OCI-LY1 (cell line): ENCODE data around the gene ERG.

ENCODE experiments used
- H2AFZ ChIP-seq: fragments of 200-600 bp; sonication (generic), shearing (Covaris generic); 2 replicates; pipeline ENCODE4 v1.6.0; 2014; ENCODE audit warnings: antibody characterized with exemption, mild to moderate bottlenecking, low read length
- H3F3A ChIP-seq: fragments of 200-600 bp; sonication (generic), shearing (Covaris generic); 2 replicates; pipeline ENCODE4 v1.6.0; 2014; ENCODE audit warnings: mild to moderate bottlenecking, antibody characterized with exemption, low read length, moderate library complexity; ENCODE audit not compliant: insufficient read depth
- H3K27ac ChIP-seq: fragments of 200-600 bp; sonication (generic); 2 replicates; pipeline ENCODE4 v1.5.1; 2014; ENCODE audit warnings: low read length, mixed run types, mild to moderate bottlenecking, low read depth; ENCODE audit not compliant: poor library complexity, severe bottlenecking
- H3K27me3 ChIP-seq: fragments of 200-600 bp; sonication (generic); 2 replicates; pipeline ENCODE4 v1.6.0; 2014; ENCODE audit warnings: antibody characterized with exemption, mild to moderate bottlenecking, low read length, moderate library complexity; ENCODE audit not compliant: insufficient read depth
- H3K36me3 ChIP-seq: fragments of 200-600 bp; sonication (generic); 2 replicates; pipeline ENCODE4 v1.6.1; 2014; ENCODE audit warnings: mild to moderate bottlenecking, antibody characterized with exemption, low read length, moderate library complexity, mixed read lengths; ENCODE audit not compliant: insufficient read depth
- H3K4me1 ChIP-seq: fragments of 200-600 bp; sonication (generic); 2 replicates; pipeline ENCODE4 v1.5.1; 2014; ENCODE audit warnings: mild to moderate bottlenecking, low read length, moderate library complexity; ENCODE audit not compliant: insufficient read depth, severe bottlenecking
- H3K4me2 ChIP-seq: fragments of 200-600 bp; sonication (generic), shearing (Covaris generic); 2 replicates; pipeline ENCODE4 v1.6.1; 2014; ENCODE audit warnings: low read length
- H3K4me3 ChIP-seq: fragments of 200-600 bp; sonication (generic); 2 replicates; pipeline ENCODE4 v1.5.1; 2014; ENCODE audit warnings: low read length, low read depth, mild to moderate bottlenecking, mixed read lengths; ENCODE audit not compliant: poor library complexity, severe bottlenecking
- H3K79me2 ChIP-seq: fragments of 200-600 bp; shearing (Covaris generic); 2 replicates; pipeline ENCODE4 v1.6.1; 2016; ENCODE audit warnings: mixed run types, low read length, mixed read lengths; ENCODE audit not compliant: insufficient read depth
- H3K9ac ChIP-seq: fragments of 200-600 bp; sonication (generic), shearing (Covaris generic); 2 replicates; pipeline ENCODE4 v1.6.1; 2014; ENCODE audit warnings: mild to moderate bottlenecking, low read length, mixed read lengths
- H3K9me2 ChIP-seq: fragments of 200-600 bp; sonication (generic), shearing (Covaris generic); 2 replicates; pipeline ENCODE4 v1.6.1; 2014; ENCODE audit warnings: low read depth, mild to moderate bottlenecking, low read length, mixed read lengths
- H3K9me3 ChIP-seq: fragments of 200-600 bp; shearing (Covaris generic); 2 replicates; pipeline ENCODE4 v1.6.1; 2014; ENCODE audit warnings: low read length, mixed read lengths
- H4K20me1 ChIP-seq: fragments of 200-600 bp; sonication (generic), shearing (Covaris generic); 2 replicates; pipeline ENCODE4 v1.6.0; 2016; ENCODE audit warnings: mild to moderate bottlenecking, low read length; ENCODE audit not compliant: insufficient read depth
- CTCF ChIP-seq: fragments of 200-600 bp; sonication (generic), shearing (Covaris generic); IDR thresholded peaks from 2 replicates; pipeline ENCODE4 v1.5.1; 2017; ENCODE audit warnings: mild to moderate bottlenecking, antibody characterized with exemption, low read length, moderate library complexity, mixed read lengths
- EZH2 ChIP-seq: fragments of 200-600 bp; sonication (generic), shearing (Covaris generic); IDR thresholded peaks from 2 replicates; pipeline ENCODE4 v1.8.0; 2017; ENCODE audit warnings: borderline replicate concordance, mixed run types, mild to moderate bottlenecking, antibody characterized with exemption, low read length, moderate library complexity, mixed read lengths

The ERG gene

GRCh38 chr21:38334866-38335265, 163.4 kb downstream of the ERG start:
- Histone ChIP-seq H3K79me2 (no peaks in the 10 kb centered on the region), H3K27ac (no peak overlapping the region), H2AFZ (no peak overlapping the region), H3F3A (no peaks in the 10 kb centered on the region), H3K36me3 (no peaks in the 10 kb centered on the region), H3K9me2 (no peaks in the 10 kb centered on the region), H4K20me1 (no peaks in the 10 kb centered on the region), H3K27me3 (0 out of 2 replicates have a peak, but pooled peaks cover 4% of the 10 kb centered on the region), H3K9ac (no peak overlapping the region), H3K4me1 (no peaks in the 10 kb centered on the region), H3K9me3 (no peaks in the 10 kb centered on the region), H3K4me3 (no peak overlapping the region), H3K4me2 (no peak overlapping the region)
- TF ChIP-seq CTCF: no peak
- no peak for TF ChIP-seq EZH2

DNA sequence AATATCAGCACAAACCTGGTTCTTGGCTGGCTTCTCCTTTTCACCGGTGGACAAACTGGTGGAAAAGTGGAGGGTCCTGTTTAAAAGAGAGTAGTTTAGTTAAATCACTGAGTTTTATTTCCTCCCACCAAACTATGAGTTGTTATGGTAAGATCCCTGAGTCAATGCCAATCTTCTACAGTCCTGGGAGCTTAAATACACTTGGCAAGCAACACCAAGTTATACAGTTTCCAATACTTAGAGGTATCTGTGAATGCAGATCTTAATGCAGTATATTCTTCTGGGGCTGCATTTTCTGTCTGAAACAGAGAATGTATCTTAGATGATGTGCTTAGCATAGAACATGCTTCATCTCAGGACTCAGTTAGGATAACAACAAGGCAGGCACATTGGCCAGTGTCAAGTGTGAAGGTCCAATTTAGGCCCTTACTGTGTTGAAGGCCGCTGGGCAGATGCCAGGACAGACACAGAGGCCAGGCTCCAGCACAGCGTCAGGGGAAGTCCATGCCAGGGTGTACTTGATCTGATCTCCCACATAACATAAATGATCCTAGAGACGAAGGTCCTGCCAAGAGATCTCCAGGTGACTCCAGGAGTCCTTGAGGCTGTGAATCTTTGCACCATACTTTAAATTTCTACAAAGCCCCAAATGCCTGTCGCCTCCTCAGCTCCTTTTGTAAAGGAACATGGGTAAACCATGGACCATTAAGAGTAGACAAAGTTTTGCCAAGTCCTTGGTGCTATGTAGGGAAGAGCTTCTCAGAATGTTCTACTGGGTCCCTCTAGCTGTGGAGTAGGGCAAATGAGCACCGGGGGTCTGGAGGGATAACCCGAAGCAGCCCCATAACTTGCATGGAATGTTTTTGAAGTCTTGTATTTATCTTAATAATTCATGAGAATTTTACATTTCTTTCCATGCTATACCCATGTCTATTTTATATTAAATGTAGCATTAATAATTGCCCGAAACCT, 164.7 kb downstream of the ERG start:
- no peaks in the 10 kb centered on the region for H3K36me3 ChIP-seq
- no peak overlapping the region for H2AFZ ChIP-seq
- no peak overlapping the region for H3K27ac ChIP-seq
- H3K4me2 ChIP-seq: no peak overlapping the region
- no peak overlapping the region for H3K9ac ChIP-seq
- no peaks in the 10 kb centered on the region for H3K9me3 ChIP-seq
- TF ChIP-seq CTCF (0 out of 2 replicates have a peak, but pooled peaks have one; percentile 11), EZH2 (no peak)
- H3K27me3 ChIP-seq: 0 out of 2 replicates have a peak, but pooled peaks cover 4% of the 10 kb centered on the region
- no peaks in the 10 kb centered on the region for H3K79me2 ChIP-seq
- H3K4me3 ChIP-seq: no peak overlapping the region
- no peaks in the 10 kb centered on the region for H4K20me1 ChIP-seq
- H3K4me1 ChIP-seq: no peaks in the 10 kb centered on the region
- H3F3A ChIP-seq: no peaks in the 10 kb centered on the region
- H3K9me2 ChIP-seq: no peaks in the 10 kb centered on the region

- Histone ChIP-seq H3K9me3 (no peaks in the 10 kb centered on the region), H3F3A (no peaks in the 10 kb centered on the region), H3K9ac (no peak overlapping the region), H3K4me2 (no peak overlapping the region), H3K27me3 (0 out of 2 replicates have a peak, but pooled peaks cover 4% of the 10 kb centered on the region), H3K27ac (no peak overlapping the region), H3K4me3 (no peak overlapping the region), H3K79me2 (no peaks in the 10 kb centered on the region), H3K4me1 (no peaks in the 10 kb centered on the region), H3K9me2 (no peaks in the 10 kb centered on the region), H4K20me1 (no peaks in the 10 kb centered on the region), H2AFZ (no peak overlapping the region), H3K36me3 (no peaks in the 10 kb centered on the region)
- TF ChIP-seq EZH2: no peak
- no peak for TF ChIP-seq CTCF
These were observed 167.6 kb downstream of the ERG start for GRCh38 chr21:38330666-38331065.
